ENCODE data around the gene PRKACA. TPM values are rescaled to one million over a fixed set of nuclear protein-coding genes. Genes with fewer than 3 reads are reported as not detected.
A peak's percentile ranks its signal among the peaks of the same experiment; 100 is the strongest.

PRKACA gene
- total RNA-seq, 4 donors from 2014 or later = 31.5 to 56.1 (median 45.1) TPM

DNA sequence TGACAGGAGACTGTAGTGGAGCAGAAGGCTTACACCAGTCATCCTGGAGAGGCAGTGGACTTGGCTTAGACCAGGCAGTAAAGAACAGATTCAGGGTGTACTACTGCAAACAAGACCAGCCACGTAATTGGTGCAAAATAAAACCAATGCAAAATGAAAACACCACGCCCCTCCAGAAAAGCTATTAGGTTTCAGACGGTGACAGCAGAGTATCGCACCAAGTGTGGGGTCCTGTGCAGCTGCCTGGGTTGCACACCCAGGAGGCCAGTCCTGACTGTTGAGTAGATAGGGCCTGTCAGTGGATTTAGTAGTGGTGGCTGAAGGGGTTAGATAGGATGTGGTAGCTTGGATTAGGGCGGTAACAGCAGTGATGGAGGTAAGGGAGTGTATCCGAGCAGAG is 5.4 kb upstream of the PRKACA start:
- DNase-seq (ENCODE audit: low spot score) (no peak), ATAC-seq (ENCODE audit: low FRiP score) (no peak)
- TF ChIP-seq, protein P1, sequence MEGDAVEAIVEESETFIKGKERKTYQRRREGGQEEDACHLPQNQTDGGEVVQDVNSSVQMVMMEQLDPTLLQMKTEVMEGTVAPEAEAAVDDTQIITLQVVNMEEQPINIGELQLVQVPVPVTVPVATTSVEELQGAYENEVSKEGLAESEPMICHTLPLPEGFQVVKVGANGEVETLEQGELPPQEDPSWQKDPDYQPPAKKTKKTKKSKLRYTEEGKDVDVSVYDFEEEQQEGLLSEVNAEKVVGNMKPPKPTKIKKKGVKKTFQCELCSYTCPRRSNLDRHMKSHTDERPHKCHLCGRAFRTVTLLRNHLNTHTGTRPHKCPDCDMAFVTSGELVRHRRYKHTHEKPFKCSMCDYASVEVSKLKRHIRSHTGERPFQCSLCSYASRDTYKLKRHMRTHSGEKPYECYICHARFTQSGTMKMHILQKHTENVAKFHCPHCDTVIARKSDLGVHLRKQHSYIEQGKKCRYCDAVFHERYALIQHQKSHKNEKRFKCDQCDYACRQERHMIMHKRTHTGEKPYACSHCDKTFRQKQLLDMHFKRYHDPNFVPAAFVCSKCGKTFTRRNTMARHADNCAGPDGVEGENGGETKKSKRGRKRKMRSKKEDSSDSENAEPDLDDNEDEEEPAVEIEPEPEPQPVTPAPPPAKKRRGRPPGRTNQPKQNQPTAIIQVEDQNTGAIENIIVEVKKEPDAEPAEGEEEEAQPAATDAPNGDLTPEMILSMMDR (IDR thresholded peaks at IDR 0.05) = no peak

DNA sequence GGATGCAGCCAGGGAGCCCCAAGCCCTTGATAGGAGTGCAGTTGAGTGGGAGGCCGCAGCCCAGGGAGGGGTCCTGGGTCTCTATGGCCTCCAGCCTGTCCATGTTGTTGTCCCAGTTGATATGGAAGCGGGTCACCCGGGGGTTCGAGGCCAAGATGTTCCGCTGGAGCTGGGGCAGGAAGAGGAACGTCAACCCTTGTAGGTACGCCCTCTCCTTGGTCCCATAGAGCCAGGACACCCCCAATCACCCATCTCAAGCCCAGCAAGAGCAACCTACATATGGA is 2.9 kb upstream of the PRKACA start:
- ATAC-seq (ENCODE audit: low FRiP score) (no peak), DNase-seq (ENCODE audit: low spot score) (no peak)
- TF ChIP-seq, protein P1 (IDR thresholded peaks at IDR 0.05) = no peak

DNA sequence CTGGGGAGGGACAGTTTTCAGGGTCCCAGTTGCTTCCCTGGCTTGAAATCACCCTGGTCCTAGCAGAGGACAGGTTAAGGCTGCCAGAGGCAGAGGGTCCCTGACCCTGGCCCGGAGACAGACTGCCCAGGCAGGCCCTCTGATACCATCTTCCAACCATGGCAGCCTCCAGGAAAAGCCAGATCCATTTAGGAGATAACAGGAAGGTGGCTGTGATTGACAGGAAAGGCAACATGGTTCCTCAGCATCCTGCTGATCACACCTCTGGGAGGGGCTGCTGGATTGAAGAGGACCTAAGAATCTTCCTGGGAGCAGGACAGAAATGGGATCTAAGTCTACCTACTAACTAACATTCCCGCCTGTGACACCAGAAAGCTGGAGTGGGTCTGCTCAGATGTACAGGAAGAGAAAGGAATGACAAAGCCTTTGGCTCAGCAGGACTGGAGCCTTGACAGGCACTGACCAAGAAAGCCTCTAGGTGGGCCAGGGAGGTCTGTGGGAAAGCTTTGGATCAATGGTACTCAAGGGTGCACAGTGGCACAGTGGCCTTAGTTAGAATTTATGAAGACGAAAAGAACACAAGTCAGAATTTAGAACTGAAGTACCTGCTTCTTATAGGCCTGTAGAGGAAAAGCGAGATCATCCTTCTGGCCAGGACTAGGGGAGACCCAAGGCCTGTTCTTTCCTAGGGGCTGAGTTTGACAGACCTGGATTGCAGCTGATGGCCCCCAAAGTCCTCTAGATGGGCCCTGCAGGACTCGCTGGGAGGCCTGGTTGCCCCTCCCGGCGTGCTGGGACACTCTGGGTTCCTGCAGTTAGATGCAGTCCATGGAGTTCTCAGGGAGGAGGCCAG is 2.3 kb upstream of the PRKACA start:
- TF ChIP-seq, protein P1 (IDR thresholded peaks at IDR 0.05) = no peak
- no peak for DNase-seq (ENCODE audit: low spot score)
- no peak for ATAC-seq (ENCODE audit: low FRiP score)

DNA sequence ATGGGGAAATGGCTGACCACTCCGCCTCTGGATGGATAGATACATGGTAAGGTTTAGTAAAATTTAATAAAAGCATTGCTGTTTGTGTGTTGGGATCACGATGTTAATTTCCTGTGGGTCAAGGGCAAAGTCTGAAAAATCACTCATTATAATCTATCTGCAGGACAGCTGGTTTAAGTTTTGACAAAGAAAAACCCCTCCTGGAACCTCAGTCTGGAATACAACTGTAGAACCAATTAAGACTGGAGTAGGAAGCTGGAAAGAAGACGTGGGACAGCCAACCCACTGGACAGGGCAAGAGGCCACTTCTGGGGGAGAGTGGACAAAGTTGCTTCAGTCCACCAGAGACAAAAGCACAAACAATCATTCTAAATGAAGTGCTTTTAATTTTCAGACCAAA is 1.6 kb upstream of the PRKACA start:
- no peak for DNase-seq (ENCODE audit: low spot score)
- TF ChIP-seq, protein P1 (IDR thresholded peaks at IDR 0.05) = no peak
- ATAC-seq (ENCODE audit: low FRiP score) = no peak

DNA sequence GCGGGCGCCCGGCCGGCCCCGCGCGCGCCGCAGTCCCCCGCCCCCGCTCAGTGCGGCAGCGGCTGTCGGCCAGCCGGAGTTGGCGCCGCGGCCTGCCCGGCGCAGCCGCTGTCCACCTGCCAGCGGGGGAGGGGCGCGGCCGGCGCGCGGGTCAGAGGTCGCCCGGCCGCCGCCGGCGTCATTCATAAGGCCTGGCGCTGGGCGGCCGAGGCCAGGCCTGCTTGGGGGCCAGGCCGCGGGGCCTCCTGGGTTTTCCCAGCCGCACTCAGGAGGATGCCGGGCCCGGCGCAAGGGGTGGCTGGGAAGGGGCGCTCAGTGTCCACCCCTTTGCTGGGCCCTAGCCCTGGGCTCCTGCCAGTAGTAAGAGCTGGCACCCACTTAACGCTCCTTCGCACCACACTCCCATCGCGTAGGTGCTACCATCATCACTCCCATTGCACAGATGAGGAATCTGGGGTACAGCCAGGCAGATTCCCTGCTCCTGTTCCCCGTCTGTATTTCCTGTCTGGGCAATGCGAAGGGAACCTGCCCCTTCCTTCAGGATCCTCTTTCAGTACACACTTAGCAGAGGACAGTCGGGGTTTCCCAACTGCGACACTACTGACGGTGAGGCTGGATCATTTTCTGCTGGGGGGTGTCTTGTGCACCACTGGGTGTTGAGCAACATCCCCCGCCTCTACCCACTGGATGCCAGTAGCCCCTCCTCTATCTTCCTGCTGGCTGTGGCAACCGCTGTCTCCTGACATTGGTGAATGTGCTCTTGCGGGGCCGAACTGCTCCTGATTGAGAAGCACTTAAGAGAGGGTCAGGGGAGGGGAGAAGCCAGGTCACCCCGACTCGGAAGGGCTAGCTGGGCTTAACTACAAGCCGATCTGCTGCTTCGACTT is 846 bp upstream of the PRKACA start:
- DNase-seq (ENCODE audit: low spot score) = peak; percentile 69
- peak; percentile 66 for ATAC-seq (ENCODE audit: low FRiP score)
- TF ChIP-seq, protein P1 (IDR thresholded peaks at IDR 0.05) = no peak

DNA sequence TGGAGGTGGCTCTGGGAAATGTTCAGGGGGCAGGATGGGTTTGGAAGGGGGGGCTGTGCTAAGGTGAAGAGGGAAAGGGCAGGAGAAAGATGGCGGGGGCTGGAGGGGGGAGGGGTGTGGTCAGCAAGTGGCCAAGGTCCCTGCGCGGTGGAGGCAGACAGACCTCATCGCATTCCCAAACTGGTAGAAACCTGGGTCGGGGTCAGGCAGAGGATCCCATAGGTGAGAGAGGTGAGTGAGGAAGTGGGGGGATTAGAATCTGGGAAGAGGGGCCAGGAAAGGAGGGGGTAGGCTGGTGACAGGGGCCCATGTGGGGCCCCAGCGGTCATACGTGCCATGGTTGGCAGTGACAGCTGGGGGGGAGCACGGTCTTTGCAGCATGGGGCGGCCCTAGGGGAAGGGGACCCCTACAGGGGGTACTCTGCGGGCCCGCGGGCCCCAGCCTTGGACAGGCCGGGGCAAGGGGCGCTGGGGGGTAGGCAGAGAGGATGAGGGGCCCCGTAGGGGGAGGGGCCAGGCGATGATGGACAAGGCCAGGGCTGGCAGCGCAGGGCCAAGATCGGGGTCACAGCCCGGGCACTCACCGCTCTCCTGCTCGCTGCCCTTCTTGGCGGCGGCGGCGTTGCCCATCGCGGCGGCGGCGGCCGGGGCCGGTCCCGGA is 514 bp downstream of the PRKACA start:
- ATAC-seq (ENCODE audit: low FRiP score) (peak; percentile 3), DNase-seq (ENCODE audit: low spot score) (no peak)
- TF ChIP-seq, protein P1 (IDR thresholded peaks at IDR 0.05) = no peak
